ENCODE measurements around the gene KCNJ14. TPM values are rescaled to one million over a fixed set of nuclear protein-coding genes. Genes with fewer than 3 reads are reported as not detected.

KCNJ14 gene
- total RNA-seq, 1 donor from 2014 or later: 0.71 TPM

DNA sequence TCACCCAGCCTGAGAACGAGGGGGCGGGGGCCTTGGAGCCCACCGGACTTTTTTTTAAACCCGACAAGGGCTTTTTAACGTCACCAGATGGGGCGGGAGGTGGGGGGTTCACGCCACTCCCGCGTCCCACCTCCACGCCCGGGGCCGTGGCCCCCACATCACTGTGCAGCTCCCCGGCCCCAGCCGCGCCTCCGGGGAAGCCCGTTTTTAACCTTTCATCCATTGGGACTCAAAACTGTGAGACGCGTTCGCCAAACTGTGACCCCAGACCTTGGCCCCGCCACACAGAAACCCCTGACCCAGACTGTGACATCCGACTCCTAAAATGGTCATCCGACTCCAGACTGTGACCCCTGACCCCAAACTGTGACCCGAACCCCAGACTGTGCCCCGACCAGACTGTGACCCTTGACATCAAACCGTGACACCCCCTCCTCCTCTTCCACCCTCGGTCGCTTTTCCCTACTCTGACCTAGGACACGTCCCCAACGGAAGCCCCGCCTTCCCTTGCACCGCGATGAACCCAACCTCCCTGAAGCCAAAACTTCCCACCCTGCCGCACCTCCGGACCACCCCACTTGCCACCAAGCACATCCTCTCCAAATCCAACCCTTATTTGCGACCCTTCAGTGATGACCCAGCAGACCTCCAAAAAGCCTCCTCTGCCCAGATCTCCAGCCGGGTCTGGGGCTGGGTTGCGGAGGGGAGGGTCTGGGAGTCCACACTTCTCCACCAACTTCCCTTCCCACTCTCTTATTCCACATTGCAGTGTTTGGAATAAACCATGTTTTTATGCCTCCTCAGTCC lies 11.0 kb upstream of the KCNJ14 start:
- ATAC-seq (peak; percentile 3), DNase-seq (ENCODE audit: low spot score) (no peak)
- intact Hi-C loops (cut with DNase I): no loop called here

DNA sequence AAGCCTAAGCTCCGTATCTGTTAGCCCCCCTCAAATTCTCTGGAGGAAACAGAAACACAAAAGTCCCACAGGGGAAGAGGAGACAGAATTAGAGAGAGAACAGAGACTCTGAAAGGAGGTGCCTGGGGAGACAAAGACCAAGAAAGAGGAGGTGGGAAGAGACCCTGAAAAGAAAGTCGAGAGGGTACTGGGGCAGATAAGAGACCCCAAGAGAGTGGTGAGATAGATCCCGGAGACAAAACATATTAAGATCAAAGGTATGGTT lies 10.5 kb upstream of the KCNJ14 start:
- no peak for ATAC-seq
- intact Hi-C loops (cut with DNase I): no loop called here

DNA sequence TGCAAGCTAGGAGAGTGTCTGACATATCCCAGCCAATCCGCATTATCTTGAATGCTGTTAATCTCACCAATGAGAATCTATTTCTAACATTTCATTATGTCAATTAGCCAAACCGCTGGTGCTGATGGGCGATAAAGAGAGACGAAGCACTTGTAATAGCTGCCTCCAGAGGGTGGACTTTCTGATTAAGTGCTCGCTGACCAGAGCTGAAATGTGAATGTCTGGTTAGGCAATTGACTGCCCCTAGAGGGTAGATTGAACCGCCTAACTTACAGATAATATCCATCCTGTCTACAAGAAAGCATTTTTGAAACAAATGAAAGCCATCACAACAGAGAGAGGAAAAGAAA lies 10.1 kb upstream of the KCNJ14 start:
- ATAC-seq (peak; percentile 84), DNase-seq (ENCODE audit: low spot score) (no peak)
- intact Hi-C loops (cut with DNase I): no loop called here

More for the DNA sequence above, 10.5 kb upstream of the KCNJ14 start:
- DNase-seq (ENCODE audit: low spot score): no peak

DNA sequence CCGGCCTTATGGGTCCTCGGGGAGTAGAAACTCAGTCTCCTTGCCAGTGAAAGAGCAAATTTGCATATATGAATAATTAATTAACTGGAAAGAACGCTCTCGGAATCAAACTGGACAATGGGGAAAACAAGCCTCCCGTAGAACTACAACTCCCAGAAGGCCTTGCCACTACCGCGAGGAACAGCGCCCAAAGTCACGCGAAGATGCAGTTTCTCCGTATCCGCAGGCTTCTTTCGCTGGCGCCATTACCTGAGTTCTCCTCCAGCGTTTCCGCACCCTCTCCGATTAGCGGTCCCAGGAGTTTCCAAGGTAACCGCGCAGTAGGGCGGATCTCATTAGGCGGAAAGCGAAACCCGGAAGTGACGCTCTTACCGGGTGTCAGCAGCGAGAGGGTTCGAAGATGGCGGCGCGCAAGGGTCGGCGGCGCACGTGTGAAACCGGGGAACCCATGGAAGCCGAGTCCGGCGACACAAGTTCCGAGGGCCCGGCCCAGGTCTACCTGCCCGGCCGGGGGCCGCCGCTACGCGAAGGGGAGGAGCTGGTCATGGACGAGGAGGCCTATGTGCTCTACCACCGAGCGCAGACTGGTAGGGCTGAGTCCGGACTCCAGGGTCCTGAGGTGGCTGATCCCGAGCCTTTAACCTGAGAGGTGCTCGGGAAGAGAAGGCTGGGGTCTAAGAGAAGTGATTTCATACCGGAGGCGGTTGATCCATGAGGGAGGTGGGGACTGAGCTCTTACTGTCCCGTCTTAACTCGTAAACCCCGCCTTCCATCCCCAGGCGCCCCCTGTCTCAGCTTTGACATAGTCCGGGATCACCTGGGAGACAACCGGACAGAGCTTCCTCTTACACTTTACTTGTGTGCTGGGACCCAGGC lies 9.5 kb upstream of the KCNJ14 start, which contains the start of gene GRWD1:
Gene GRWD1 (plus strand): TSS at position 378 of the 876 bp plus-strand sequence. CDS start 23 bp downstream, at position 401.
- intact Hi-C loops (cut with DNase I): no loop called here
- ATAC-seq (peak; percentile 95), DNase-seq (ENCODE audit: low spot score) (peak; percentile 92)

DNA sequence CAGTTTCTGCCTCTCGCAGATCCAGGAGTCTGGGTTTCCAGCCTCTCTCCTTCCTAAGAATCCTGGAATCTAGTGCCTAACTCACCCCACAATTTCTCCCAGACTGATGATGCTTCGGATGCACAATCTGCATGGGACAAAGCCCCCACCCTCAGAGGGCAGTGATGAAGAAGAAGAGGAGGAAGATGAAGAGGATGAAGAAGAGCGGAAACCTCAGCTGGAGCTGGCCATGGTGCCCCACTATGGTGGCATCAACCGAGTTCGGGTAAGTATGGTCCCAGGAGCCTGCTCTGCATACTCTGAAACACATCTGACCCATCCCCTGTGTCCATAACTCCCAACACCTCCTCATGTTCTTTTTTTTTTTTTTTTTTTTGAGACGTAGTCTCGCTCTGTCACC lies 8.8 kb upstream of the KCNJ14 start:
- no peak for DNase-seq (ENCODE audit: low spot score)
- intact Hi-C loops (cut with DNase I): no loop called here
- ATAC-seq: no peak

DNA sequence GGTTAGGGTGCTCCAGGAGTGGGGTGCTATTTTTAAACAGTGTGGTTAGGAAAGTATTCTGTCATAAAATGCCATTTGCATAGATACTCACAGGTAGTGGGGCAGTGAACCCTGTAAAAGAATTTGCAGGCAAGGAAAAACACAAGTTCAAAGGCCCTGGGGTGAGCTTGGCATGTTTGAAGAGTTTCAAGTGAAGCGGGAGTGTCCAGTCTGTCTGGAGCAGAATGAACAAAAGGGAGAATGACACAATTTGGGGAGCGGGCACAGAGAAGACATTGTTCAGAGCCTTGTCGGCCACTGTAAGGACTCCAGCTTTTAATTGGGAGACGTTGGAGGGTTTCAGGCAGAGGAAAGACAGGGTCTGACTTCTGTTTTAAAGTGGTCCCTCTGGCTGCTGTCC lies 6.8 kb upstream of the KCNJ14 start:
- intact Hi-C loops (cut with DNase I): no loop called here
- ATAC-seq (no peak), DNase-seq (ENCODE audit: low spot score) (no peak)

DNA sequence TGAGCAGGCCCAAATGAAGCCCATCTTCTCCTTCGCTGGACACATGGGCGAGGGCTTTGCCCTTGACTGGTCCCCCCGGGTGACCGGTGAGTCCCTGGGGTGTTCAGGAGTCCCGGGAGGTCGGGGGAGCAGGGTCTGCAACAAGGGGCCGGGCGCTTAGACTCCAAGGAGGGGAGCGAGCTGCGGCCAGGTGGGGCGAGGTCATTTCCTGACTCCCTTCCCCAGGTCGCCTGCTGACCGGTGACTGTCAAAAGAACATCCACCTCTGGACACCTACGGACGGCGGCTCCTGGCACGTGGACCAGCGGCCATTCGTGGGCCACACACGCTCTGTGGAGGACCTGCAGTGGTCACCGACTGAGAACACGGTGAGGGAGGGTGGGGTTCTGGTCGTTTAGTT lies 4.9 kb upstream of the KCNJ14 start:
- no peak for ATAC-seq
- no peak for DNase-seq (ENCODE audit: low spot score)
- intact Hi-C loops (cut with DNase I): no loop called here

DNA sequence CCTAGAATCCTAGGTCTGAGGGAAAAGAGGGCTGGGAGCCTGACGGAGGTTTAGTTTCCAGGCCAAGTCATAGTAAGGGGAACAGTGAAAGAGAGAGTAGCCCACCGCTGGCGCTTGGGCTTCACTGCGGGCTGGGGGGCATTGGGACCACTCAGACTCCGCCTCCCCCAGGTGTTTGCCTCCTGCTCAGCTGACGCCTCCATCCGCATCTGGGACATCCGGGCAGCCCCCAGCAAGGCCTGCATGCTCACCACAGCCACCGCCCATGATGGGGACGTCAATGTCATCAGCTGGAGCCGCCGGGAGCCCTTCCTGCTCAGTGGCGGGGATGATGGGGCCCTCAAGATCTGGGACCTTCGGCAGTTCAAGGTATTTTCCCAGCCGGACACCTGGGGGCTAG lies 4.5 kb upstream of the KCNJ14 start:
- intact Hi-C loops (cut with DNase I): no loop called here
- ATAC-seq (no peak), DNase-seq (ENCODE audit: low spot score) (no peak)

DNA sequence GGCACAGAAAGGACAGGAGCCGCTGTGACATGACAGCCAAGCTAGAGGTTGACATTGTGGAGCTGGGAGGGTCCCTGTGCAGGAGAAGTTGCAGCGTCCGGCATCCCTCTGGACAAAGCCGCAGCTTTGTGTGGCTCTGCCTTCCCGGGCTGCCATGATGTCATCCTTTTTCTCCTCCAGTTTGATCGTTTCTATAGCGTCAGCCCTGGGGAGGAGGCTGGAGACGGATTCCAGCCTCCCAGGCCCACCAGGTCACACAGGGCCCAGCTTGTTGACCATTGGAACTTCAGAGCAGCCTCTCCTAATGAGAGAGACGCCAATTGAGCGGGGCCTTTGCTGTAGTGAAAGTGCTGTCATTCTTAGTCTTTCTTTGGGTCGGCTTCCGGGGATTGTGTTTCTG lies 3.8 kb upstream of the KCNJ14 start:
- intact Hi-C loops (cut with DNase I): no loop called here
- ATAC-seq: no peak
- no peak for DNase-seq (ENCODE audit: low spot score)

DNA sequence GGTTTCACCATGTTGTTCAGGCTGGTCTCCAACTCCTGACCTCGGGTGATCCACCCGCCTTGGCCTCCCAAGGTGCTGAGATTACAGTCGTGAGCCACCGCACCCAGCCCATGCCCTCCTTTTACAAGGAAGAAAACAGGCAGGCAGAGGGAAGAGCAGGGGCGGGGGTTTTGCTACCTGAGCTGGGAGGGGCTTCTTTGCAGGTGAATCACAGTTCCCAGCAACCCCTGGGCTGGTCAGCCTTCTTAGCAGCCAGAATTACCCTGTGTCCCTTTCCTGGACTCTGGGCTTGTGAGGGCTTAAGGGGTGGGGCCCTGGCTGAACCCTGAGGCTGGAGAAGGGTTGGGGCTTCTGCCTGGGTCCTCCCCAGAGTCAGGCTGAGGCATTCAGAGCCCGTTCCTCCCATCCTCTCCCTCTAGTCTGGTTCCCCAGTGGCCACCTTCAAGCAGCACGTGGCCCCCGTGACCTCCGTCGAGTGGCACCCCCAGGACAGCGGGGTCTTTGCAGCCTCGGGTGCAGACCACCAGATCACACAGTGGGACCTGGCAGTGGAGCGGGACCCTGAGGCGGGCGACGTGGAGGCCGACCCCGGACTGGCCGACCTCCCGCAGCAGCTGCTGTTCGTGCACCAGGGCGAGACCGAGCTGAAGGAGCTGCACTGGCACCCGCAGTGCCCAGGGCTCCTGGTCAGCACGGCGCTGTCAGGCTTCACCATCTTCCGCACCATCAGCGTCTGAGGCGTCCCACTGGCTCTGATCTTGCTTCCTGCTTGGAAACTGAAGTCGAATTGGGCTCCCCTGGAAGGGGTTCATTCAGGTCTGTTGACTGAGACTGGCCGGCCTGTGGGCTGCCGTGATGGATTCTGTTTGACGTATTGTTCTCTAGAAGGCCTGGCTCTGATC lies 2.8 kb upstream of the KCNJ14 start:
- ATAC-seq (peak; percentile 18), DNase-seq (ENCODE audit: low spot score) (no peak)
- intact Hi-C loops (cut with DNase I): no loop called here

DNA sequence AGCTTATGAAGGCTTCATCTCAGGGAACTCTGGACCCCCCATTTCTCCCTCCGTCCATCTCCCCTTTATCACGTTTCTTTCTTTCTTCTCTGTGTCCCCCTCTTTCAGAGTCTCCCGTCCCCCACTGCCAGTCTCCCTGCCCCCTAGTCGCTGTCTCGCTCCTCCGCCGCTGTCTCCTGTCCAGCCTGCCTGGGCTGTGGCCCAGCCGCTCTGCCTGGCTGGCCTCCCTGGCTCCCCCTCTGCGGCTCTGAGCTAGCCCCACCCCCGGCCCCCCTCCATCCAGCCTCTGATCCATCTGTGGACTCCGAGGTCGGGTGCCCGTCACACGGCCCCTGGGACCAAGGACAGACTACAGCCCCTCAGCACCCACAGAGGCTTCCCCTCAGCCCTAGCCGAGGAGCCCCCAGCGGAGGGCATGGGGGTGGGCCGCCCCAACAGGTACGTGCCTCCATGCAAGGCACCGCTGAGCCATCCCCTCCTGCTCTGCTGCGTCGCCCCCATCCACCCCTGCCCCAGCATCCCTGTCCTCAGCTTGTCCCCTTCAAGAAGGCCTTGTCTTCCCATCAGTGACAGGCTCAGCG lies 1.1 kb upstream of the KCNJ14 start:
- ATAC-seq (peak; percentile 27), DNase-seq (ENCODE audit: low spot score) (no peak)
- intact Hi-C loops (cut with DNase I): no loop called here

DNA sequence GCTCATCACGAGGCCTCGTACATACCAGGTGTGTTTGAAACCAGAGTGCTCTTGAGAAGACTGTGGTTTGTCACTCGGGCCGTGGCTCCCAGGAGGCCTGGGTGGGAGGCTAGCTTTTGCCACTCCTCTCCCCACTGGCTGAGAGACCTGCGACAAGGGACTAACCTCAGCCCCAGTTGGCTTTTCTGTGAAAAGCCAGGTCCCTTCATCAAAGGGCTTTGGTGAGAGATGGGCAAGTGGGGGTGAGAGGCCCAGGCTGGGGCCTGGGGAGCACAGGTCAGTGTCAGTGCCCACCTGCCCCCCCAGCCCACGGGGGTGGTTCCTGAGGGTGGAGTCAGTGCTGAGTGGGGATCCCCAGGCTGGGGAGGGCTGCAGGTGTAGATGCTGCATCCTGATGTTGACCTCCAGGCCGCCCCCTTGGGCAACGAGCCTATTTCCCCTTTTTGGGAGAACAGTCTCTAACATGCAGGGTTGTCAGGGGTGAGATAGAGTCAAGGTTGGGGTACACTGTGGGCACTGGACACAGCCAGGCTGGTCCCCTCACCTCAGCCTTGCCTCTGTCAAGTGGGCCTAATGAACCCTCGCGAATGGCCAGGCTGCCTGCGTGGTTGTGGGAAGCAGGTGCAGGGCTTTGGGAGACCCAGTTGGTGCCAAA lies 661 bp downstream of the KCNJ14 start:
- ATAC-seq: no peak
- intact Hi-C loops (cut with DNase I): no loop called here
- DNase-seq (ENCODE audit: low spot score): no peak

DNA sequence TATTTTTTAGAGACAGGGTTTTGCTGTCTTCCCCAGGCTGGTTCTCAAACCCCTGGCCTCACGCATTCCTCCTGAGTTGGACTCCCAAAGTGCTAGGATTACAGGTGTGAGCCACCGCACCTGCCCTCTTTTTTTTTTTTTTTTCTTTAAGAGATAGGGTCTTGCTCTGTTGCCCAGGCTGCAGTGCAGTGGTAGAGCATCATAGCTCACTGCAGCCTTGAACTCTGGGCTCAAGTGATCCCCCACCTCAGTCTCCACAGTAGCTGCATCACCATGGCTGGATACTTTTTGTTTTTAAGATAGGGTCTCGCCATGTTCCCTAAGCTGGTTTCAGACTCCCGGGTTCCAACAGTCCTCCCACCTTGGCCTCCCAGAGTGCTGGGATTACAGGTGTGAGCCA lies 1.5 kb downstream of the KCNJ14 start:
- intact Hi-C loops (cut with DNase I): no loop called here
- ATAC-seq: no peak
- no peak for DNase-seq (ENCODE audit: low spot score)

DNA sequence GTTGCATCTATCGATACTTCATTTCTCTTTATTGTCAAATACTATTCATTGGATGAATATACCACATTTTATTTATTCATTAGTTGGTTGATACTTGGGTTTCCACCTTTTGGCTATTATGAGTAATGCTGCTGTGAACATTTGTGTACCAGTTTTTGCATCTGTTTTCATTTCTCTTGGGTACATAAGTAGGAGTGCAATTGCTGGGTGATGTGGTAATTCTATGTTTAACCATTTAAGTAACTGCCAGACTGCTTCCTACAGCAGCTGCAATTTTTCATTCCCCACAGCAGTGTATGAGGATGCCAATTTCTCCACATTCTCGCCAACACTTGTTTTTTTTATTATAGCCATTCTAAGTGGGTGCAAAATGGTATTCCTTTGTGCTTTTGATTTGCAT lies 2.6 kb downstream of the KCNJ14 start:
- no peak for DNase-seq (ENCODE audit: low spot score)
- no peak for ATAC-seq
- intact Hi-C loops (cut with DNase I): no loop called here

DNA sequence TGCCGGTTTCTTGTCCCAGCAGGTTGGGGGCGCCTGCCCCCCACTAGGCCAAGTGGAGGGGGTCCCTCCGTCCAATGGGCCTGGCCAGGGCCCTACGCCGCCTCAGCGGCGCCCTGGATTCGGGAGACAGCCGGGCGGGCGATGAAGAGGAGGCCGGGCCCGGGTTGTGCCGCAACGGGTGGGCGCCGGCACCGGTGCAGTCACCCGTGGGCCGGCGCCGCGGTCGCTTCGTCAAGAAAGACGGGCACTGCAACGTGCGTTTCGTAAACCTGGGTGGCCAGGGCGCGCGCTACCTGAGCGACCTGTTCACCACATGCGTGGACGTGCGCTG lies 6.2 kb downstream of the KCNJ14 start:
- DNase-seq (ENCODE audit: low spot score): no peak
- intact Hi-C loops (cut with DNase I): no loop called here
- no peak for ATAC-seq

DNA sequence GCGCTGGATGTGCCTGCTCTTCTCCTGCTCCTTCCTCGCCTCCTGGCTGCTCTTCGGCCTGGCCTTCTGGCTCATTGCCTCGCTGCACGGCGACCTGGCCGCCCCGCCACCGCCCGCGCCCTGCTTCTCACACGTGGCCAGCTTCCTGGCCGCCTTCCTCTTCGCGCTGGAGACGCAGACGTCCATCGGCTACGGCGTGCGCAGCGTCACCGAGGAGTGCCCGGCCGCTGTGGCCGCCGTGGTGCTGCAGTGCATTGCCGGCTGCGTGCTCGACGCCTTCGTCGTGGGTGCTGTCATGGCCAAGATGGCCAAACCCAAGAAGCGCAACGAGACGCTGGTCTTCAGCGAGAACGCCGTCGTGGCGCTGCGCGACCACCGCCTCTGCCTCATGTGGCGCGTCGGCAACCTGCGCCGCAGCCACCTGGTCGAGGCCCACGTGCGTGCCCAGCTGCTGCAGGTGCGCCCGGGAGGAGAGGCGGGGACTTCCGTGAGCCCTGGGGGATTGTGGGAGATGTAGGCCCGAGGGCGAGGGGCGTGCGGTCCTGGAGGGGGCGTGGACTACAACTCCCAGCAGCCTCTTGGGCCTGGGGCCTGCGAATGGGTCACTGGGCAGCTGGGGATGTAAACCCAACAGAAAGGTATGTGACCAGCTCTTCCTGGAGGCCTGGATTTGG lies 6.7 kb downstream of the KCNJ14 start:
- ATAC-seq: no peak
- no peak for DNase-seq (ENCODE audit: low spot score)
- intact Hi-C loops (cut with DNase I): no loop called here

DNA sequence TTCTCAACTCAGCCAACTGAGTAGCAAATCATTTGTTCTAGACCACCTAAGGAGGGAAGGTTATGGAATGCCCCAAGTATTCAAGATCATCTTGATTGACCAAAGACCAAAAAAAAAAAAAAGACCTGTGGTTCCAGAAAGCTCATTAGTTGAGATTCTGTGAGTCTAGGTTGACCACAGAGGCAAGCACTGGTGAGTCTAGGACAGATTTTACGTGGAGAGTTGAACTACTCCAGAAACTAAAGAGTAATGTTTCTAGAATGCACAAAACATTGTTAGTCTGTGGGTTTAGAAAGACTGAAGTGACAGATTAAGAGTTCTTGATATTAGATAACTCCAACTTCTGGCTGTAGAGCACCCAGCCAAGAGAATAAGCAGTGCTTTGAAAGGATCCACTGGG lies 9.8 kb downstream of the KCNJ14 start:
- no peak for DNase-seq (ENCODE audit: low spot score)
- ATAC-seq: no peak
- intact Hi-C loops (cut with DNase I): no loop called here

DNA sequence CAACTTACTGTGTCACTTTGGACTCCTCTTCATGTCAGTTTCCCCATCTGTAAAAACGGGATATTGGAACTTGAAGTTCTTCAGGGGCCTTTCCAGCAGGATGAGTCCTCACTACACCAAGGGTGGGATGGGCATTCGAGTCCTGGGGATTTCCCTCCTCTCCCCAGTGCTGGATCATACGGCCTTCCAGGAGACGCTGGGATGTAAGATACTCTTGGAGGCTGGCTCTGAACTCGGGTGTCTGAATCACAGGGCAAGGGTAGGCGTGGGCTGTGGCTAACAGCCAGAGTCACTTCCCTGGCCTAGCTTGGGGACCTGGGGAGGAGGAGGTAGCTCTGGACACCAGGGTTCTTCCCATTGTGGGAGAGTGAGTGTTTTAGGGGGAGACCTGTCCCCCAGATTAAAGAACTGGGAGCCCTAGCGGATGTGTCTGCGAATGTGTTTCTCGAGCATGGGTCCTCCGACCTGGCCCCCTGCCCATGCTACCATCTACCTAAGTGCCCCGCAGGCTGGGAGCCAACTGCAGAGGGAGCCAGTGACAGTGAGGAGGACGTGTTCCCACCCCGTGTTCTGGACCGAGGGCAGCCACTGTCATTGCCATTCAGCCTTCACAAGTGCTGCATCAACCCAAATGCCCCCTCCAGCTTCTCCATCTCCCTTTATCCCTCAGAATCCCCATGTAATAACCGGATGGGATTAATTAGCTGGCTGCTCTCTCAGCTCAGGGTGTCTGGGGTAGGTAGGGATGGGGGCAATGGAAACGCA lies 11.4 kb downstream of the KCNJ14 start:
- DNase-seq (ENCODE audit: low spot score) (no peak), ATAC-seq (no peak)
- intact Hi-C loops (cut with DNase I): no loop called here
